Left renal cortex interstitium (tissue), 4 donors: ENCODE data around the gene SETD3. TPM values are rescaled to one million over a fixed set of nuclear protein-coding genes. Genes with fewer than 3 reads are reported as not detected.

Experiments used
- DNase-seq, 4 donors: peaks; one replicate each; pipeline ENCODE4 v3.0.0-alpha.2; 2013; ENCODE audit warnings: low read depth in 4 of 4, low spot score in 2 of 4, missing footprints in 1 of 4
- polyA plus RNA-seq, 4 donors: library from polyadenylated mRNA; unstranded; fragments of 120-200 nt; gene quantifications; one replicate each; pipeline ENCODE4 v1.2.1, GENCODE V29; 2013; ENCODE audit not compliant: insufficient read length in 4 of 4

SETD3 gene
- polyA plus RNA-seq, 4 donors: 57.5 to 69.1 (median 63.2) TPM

GRCh38 chr14:99503848-99504453, 23.3 kb upstream of the SETD3 start:
- DNase-seq: no peak

- no peak for DNase-seq
These were observed 22.3 kb upstream of the SETD3 start for GRCh38 chr14:99502989-99503421.

GRCh38 chr14:99497894-99498293, 17.2 kb upstream of the SETD3 start:
- no peak for DNase-seq

- no peak for DNase-seq
These were observed 16.7 kb upstream of the SETD3 start for GRCh38 chr14:99497341-99497740.

- DNase-seq: no peak
These were observed 3.4 kb upstream of the SETD3 start for GRCh38 chr14:99484106-99484505.

- no peak for DNase-seq
These were observed 1.1 kb upstream of the SETD3 start for GRCh38 chr14:99481745-99482099.

GRCh38 chr14:99480917-99481744, 472 bp upstream of the SETD3 start, which contains the start of gene CCNK:
CCNK (plus strand) TSS chr14:99481409; CDS start chr14:99492678, 11,269 bp downstream.
- DNase-seq: peak; percentile 97 to 100 (median 99)

GRCh38 chr14:99479160-99479905, 1.3 kb downstream of the SETD3 start:
- DNase-seq: no peak

- DNase-seq: no peak
These were observed 2.5 kb downstream of the SETD3 start for GRCh38 chr14:99478128-99478527.

- no peak for DNase-seq
These were observed 3.8 kb downstream of the SETD3 start for GRCh38 chr14:99476864-99477263.

GRCh38 chr14:99475660-99476059, 5.0 kb downstream of the SETD3 start:
- no peak for DNase-seq

- DNase-seq: no peak
These were observed 5.5 kb downstream of the SETD3 start for GRCh38 chr14:99475179-99475578.

GRCh38 chr14:99473458-99473857, 7.2 kb downstream of the SETD3 start:
- no peak for DNase-seq

GRCh38 chr14:99472937-99473336, 7.7 kb downstream of the SETD3 start:
- no peak for DNase-seq

- DNase-seq: no peak
These were observed 8.9 kb downstream of the SETD3 start for GRCh38 chr14:99471731-99472130.

GRCh38 chr14:99468836-99469592, 11.6 kb downstream of the SETD3 start:
- no peak for DNase-seq

GRCh38 chr14:99468081-99468480, 12.6 kb downstream of the SETD3 start:
- no peak for DNase-seq

- DNase-seq: no peak
These were observed 13.2 kb downstream of the SETD3 start for GRCh38 chr14:99467336-99468078.

- no peak for DNase-seq
These were observed 13.9 kb downstream of the SETD3 start for GRCh38 chr14:99466758-99467157.

GRCh38 chr14:99465288-99465687, 15.4 kb downstream of the SETD3 start:
- DNase-seq: no peak
